Panc1 (cell line): ENCODE measurements around the gene C19orf25.

Experiments
- CTCF ChIP-seq: fragments of 450-650 bp; IDR thresholded peaks from 2 replicates; pipeline ENCODE4 v1.5.1; 2017; ENCODE audit warnings: mild to moderate bottlenecking
- POLR2AphosphoS5 ChIP-seq: IDR thresholded peaks from 2 replicates; pipeline ENCODE4 v1.6.1; 2012; ENCODE audit warnings: mild to moderate bottlenecking, low read depth, low read length, moderate library complexity
- REST ChIP-seq, 2 experiments: IDR thresholded peaks; 2 replicates each; pipeline ENCODE4 v1.6.1; 2011 to 2012; ENCODE audit warnings: low read depth in 2 of 2, control low read depth in 1 of 2, low read length in 1 of 2, mild to moderate bottlenecking in 1 of 2, moderate library complexity in 1 of 2; ENCODE audit not compliant: insufficient read depth in 1 of 2
- SIN3A ChIP-seq: IDR thresholded peaks from 2 replicates; pipeline ENCODE4 v1.6.1; 2012; ENCODE audit warnings: low read depth, mild to moderate bottlenecking, low read length, moderate library complexity, borderline replicate concordance; ENCODE audit not compliant: insufficient read depth
- TCF7L2 ChIP-seq: IDR thresholded peaks from 2 replicates; pipeline ENCODE4 v1.6.1; 2011; ENCODE audit warnings: mild to moderate bottlenecking, low read depth, low read length, inconsistent platforms

GRCh38 chr19:1527650-1528309 is 48.8 kb upstream of the C19orf25 start:
- TF ChIP-seq CTCF (no peak), POLR2AphosphoS5 (no peak), SIN3A (no peak), TCF7L2 (no peak), REST (IDR thresholded peaks at IDR 0.05; ENCODE audit: insufficient read depth in 1 of 2, low read depth in 2 of 2, low read length in 1 of 2) (no peak)
